HG03378 (cell line): Measurements from ENCODE around the gene ORAI2.
"Not testable (repeated sequence)": the region's sequence is repeated elsewhere in the genome, so short reads cannot be mapped to it uniquely, and the experiment has no call there.

Experiments
- ATAC-seq: cut with Tn5 transposase; IDR thresholded peaks from one replicate; pipeline ENCODE4 v1.9.1; 2021; ENCODE audit warnings: mild to moderate bottlenecking, moderate library complexity; ENCODE audit not compliant: unreplicated experiment

ORAI2 gene

DNA sequence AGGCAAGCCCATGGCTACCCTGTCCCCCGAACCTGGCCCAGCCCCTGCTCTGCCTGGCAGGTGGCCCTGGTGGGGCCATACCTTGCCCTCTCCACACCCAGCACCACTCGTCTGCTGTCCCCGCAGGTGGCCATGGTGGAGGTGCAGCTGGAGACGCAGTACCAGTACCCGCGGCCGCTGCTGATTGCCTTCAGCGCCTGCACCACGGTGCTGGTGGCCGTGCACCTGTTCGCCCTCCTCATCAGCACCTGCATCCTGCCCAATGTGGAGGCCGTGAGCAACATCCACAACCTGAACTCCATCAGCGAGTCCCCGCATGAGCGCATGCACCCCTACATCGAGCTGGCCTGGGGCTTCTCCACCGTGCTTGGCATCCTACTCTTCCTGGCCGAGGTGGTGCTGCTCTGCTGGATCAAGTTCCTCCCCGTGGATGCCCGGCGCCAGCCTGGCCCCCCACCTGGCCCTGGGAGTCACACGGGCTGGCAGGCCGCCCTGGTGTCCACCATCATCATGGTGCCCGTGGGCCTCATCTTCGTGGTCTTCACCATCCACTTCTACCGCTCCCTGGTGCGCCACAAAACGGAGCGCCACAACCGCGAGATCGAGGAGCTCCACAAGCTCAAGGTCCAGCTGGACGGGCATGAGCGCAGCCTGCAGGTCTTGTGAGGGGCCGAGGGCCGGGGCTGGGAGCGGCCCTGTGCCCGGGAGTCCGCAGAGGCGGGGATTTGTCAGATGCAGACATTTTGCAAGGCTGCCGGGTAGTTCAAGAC is 13.2 kb downstream of the ORAI2 start:
- ATAC-seq, result no peak

GRCh38 chr7:102447311-102447710 is 13.9 kb downstream of the ORAI2 start:
- ATAC-seq, result no peak

GRCh38 chr7:102449136-102449535 is 15.8 kb downstream of the ORAI2 start:
- no peak for ATAC-seq

GRCh38 chr7:102450242-102450641 is 16.9 kb downstream of the ORAI2 start:
- no peak for ATAC-seq

- ATAC-seq, result no peak
These were observed 18.1 kb downstream of the ORAI2 start for GRCh38 chr7:102451371-102452054.

DNA sequence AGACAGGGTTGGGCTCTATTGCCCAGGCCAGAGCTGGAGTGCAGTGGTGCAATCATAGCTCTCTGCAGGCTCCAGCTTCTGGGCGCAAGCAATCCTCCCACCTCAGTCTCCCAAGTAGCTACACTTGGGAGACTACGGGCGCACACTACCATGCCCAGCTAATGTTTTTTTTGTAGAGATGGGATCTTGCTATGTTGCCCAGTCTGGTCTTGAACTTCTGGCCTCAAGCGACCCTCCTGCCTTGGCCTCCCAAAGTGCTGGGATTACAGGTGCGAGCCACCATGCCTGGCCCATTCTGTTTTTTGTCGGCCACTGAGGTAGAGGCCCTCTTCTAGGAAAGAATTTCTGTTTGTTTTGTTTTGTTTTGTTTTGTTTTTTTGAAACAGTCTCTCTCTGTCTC is 19.1 kb downstream of the ORAI2 start:
- ATAC-seq, result no peak

DNA sequence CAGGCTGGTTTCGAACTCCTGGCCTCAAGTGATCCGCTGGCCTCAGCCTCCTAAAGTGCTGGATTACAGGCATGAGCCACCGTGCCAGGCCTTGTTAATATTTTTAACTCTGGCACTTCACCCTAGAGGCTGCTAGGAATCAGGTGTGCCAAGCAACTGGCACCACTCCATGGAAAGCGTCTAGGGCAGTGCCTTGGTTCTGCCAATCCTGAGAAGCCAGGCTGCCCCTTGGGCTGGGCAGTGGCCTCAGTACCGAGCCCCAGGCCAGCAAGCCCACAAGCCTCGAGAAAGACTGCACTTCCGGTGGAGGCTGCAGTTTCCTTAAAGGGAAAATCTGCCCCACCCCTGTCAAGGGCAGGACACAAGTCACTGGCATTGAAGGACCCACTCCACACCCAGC is 19.9 kb downstream of the ORAI2 start:
- ATAC-seq, result no peak

DNA sequence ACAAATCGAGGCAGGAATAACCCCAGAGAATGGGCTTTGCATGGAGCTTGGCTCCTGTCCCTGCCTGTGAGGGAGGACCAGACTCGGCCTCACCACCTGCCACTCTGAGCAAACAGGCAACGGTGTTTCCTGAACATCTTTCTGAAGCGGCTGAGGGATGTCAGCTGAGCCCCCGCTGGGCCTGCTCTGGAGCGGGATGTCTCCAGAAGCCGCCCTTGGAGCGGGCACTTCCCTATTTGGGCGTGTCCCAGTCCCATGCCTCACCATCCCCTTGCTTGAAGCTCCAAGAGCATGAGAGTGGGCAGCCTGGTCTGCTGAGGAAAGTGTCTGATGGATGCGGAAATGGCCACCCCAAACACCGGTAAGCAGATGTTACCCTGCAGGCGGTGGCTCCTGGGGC is 21.1 kb downstream of the ORAI2 start:
- no peak for ATAC-seq

DNA sequence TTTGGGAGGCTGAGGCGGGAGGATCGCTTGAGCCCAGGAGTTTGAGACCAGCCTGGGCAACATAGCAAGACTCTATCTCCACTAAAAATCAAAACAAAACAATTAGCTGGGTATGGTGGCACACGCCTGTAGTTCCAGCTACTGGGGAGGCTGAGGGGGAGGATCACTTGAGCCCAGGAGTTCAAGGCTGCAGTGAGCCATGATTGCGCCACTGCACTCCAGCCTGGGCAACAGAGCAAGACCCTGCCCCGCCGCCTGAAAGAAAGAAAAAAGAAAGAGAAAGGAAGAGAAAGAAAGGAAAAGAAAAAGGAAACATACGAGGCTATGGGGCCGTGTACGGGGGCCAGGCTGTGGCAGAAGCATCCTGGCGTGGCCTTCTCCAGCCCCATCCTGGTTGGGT is 21.6 kb downstream of the ORAI2 start:
- ATAC-seq, result not testable (repeated sequence)

- ATAC-seq, result no peak
These were observed 22.2 kb downstream of the ORAI2 start for GRCh38 chr7:102455596-102455995.

DNA sequence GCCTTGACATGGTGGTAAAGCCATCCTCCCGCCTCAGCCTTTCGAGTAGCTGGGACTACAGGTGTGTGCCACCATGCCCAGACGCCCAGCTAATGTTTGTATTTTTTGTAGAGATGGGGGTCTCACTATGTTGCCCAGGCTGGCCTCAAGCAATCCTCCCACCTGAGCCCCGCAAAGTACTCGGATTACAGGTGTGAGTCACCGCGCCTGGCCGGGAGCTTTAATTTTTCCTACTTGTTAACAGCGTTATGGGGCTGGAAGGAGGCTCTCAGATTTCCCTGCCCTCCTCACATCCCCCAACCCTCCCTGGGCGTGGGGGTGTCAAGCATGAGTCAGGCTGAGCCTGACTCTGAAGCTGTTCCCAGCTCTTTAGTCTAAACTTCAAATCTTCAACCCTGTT is 23.0 kb downstream of the ORAI2 start:
- no peak for ATAC-seq

DNA sequence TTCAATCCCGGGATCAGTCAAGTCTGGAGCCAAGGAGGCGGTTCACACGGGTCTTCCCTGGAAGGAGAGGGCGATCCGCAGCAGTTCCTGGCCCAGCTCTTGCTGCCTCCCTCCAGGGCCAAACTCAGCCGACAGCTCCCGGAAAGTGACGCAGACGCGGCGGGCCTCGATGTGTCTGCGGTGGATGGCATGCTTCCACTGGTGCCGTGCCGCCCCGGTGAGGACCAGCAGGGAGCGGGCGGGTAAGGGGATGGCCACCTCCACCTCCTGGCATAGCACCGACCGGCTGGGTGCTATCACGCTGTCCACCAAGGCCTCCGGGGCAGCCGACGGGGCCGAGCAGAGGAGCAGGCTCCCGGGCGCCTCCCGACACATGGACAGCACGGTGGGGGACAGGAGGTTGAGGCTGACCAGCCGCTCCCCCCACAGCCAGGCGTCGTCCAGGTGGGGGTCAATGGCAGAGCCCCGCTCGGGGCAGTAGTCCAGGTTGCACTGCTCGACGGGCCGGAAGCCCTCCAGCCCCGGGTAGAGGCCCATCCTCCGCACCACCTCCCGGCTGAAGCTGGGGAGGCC is 24.1 kb downstream of the ORAI2 start:
- ATAC-seq, result no peak

GRCh38 chr7:102459221-102459844 is 26.0 kb downstream of the ORAI2 start:
- ATAC-seq, result no peak

DNA sequence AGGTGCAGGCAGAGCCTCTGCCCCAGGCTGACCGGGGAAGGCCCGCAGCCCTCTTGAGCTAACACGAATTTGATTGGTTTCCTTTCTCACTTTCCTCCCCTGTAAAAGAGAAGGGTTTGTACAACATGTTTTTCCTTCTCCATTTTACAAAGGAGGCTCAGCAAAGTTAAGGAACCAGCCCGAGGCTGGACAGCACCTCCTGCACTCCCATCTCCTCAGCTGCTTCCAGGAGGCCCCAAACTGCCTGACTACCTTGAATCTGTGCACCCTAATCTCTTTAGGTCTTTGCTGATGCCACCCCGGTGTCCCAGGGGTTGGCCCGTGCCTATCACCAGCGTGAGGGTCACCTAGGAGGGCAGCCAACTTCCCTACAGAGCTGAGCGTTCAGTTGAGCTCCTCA is 27.1 kb downstream of the ORAI2 start:
- no peak for ATAC-seq

DNA sequence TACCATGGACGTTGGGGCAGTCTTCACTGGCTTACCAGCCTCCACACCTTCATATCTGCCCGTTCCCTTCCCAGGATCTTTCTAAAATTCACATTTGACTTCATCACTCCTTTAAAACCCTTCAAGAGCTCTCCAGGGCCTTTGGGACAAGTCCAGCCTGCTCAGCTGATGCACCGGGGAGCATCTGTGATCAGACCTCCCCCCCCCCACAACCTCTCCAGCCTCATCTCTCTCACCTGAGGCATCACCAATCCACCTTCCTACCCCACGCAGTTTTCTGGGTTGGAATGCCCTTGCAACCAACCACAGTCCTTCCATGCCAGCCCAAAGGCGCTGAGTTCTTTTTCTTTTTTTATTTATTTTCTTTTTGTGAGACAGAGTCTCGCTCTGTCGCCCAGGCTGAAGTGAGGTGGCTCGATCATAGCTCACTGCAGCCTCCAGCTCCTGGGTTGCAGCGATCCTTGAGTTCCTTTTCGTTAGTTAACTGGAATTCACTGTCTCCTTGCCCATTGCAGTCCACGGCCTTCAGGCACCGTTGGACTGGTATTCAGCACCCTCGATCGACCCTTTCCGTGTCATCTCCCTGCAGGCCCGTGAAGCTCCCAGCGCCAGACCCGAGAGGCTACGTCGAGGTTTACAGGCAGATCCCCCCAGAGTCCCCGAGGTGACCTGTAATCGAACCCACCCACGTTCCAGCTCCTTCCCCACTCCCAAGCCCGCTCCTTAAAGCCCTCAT is 30.6 kb downstream of the ORAI2 start:
- ATAC-seq, result peak; percentile 5

DNA sequence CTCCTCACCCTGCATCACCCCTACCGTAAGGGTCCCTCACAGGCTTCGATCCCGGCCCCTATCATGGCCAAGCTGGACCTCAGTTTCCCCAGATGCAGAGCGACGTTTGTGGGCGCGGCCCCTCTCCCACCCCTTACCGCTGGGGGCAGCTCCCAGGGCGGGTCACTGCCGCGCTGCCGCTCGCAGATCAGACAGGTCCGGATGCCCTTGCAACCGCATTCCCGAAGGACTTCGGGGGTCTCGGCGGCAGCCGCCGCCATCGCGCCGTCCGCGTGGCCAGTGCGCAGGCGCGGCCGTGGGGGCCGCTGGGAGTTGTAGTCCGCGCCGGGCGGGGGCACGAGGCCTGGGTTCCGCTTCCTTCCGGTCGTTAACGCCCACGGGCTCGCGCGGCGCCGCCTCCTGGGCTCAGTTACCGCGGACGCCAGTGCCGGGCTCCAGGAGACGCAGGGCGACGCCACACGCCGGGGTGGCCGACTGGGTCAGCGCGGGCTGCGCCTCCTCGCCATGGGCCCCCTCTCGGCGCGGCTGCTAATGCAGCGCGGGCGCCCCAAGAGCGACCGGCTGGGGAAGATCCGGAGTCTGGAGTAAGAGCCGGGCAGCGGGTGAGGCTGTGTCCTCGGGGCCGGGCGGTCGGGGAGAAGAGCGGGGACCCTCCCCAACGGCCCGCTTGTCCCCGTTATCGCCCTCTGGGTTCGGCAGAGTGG is 31.4 kb downstream of the ORAI2 start, which contains the start of the genes ALKBH4 and LRWD1:
Gene ALKBH4 (minus strand): TSS at position 287 of the 704 bp plus-strand sequence. CDS start 27 bp downstream, at position 260.
Gene LRWD1 (plus strand): TSS at position 408 of the 704 bp plus-strand sequence. CDS start 97 bp downstream, at position 505.
- ATAC-seq, result peak; percentile 58

DNA sequence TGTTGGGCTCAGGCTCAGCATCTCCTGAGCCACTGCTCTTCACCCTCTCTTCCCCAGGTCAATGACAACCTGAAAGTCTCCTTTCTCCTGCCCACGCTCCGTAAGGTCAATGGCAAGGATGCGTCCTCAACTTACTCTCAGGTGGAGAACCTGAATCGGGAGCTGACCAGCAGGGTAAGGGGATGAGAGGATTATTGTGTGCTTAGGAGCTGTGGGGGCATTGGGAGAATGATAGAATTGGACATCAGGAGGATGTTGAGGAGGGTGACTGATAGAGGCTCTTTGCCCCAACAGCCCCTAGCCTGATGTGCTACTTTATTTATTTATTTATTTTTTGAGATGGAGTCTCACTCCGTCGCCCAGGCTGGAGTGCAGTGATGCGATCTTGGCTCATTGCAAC is 32.7 kb downstream of the ORAI2 start:
- no peak for ATAC-seq

DNA sequence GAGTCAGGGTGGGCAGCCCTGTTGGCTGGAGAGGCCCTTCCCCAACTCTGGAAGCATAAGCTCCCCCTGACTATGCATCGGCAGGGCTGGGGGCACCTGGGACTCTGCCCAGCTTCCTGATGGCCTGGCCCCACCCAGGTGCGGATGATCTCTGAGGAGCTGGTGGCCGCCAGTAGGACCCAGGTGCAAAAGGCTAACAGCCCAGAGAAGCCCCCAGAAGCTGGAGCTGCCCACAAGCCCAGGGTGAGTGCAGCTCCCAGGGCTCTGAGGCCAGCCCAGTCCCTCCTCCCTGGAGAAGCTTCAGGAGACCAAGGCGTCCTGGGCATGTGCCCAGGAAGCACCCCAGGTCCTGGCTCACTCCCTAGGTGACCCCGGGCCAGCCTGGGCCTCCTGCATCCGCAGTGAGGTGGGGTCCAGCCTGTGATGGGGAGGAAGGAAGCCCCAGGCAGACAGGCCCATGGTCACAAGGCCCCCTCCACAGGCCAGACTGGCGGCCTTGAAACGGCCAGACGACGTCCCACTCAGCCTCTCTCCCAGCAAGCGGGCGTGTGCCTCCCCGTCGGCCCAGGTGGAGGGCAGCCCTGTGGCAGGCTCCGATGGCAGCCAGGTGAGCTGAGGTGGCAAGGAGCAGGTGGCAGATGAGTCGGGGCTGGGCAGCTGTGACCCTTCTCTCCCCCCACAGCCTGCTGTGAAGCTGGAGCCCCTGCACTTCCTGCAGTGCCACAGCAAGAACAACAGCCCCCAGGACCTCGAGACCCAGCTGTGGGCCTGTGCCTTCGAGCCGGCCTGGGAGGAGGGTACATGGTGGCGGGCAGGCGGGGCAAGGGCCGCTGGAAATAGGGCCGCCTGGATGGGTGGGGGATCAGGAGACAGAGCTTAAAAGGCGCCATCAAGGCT is 34.5 kb downstream of the ORAI2 start:
- no peak for ATAC-seq
